ENCODE results near the gene EPB41L1. TPM values are rescaled to one million over a fixed set of nuclear protein-coding genes. Genes with fewer than 3 reads are reported as not detected.
"Not testable (repeated sequence)": the region's sequence is repeated elsewhere in the genome, so short reads cannot be mapped to it uniquely, and the experiment has no call there.

EPB41L1 gene
- total and polyA plus RNA-seq, 8 donors: 33.8 to 80.1 (median 38.7) TPM

GRCh38 chr20:36130390-36130789 is 24.1 kb upstream of the EPB41L1 start:
- intact Hi-C loops (cut with DNase I): loop anchor here in 1 of 2 donors (10.0 kb wide), 1 partner anchor 146 kb away; no protein-coding TSS in a partner anchor
- no peak for DNase-seq

GRCh38 chr20:36132802-36133211 is 21.7 kb upstream of the EPB41L1 start:
- Histone ChIP-seq H3K4me3 (no peak overlapping the region), H3K36me3 (no peaks in the 10 kb centered on the region), H3K27ac (no peak overlapping the region), H3K27me3 (no peaks in the 10 kb centered on the region), H3K4me1 (peaks cover 0 to 5% of the 10 kb centered on the region in 2 donors), H3K9me3 (no peaks in the 10 kb centered on the region)
- ATAC-seq (no peak), DNase-seq (no peak)
- intact Hi-C loops (cut with DNase I): loop anchor here in 1 of 2 donors (10.0 kb wide), 1 partner anchor 148 kb away; no protein-coding TSS in a partner anchor
- no peak for TF ChIP-seq CTCF (IDR thresholded peaks at IDR 0.05)

More at GRCh38 chr20:36130390-36130789, 24.1 kb upstream of the EPB41L1 start:
- Histone ChIP-seq H3K27ac (no peak overlapping the region), H3K4me3 (no peak overlapping the region), H3K36me3 (no peaks in the 10 kb centered on the region), H3K9me3 (no peaks in the 10 kb centered on the region), H3K27me3 (no peaks in the 10 kb centered on the region), H3K4me1 (peaks cover 0 to 5% of the 10 kb centered on the region in 2 donors)
- no peak for TF ChIP-seq CTCF (IDR thresholded peaks at IDR 0.05)
- no peak for ATAC-seq

GRCh38 chr20:36133821-36134220 is 20.7 kb upstream of the EPB41L1 start:
- DNase-seq: no peak

GRCh38 chr20:36135159-36135558 is 19.4 kb upstream of the EPB41L1 start:
- intact Hi-C loops (cut with DNase I): loop anchor here (5.0 to 10.0 kb wide), 2 partner anchors 143 to 150 kb away; no protein-coding TSS in a partner anchor
- TF ChIP-seq CTCF (IDR thresholded peaks at IDR 0.05): no peak
- H3K9me3 ChIP-seq: no peaks in the 10 kb centered on the region
- H3K27me3 ChIP-seq: no peaks in the 10 kb centered on the region
- H3K36me3 ChIP-seq: no peaks in the 10 kb centered on the region
- DNase-seq: no peak
- no peaks in the 10 kb centered on the region for H3K4me1 ChIP-seq
- no peak overlapping the region for H3K27ac ChIP-seq
- ATAC-seq: no peak
- no peak overlapping the region for H3K4me3 ChIP-seq

More at GRCh38 chr20:36133821-36134220, 20.7 kb upstream of the EPB41L1 start:
- no peaks in the 10 kb centered on the region for H3K9me3 ChIP-seq
- no peaks in the 10 kb centered on the region for H3K27me3 ChIP-seq
- no peak overlapping the region for H3K27ac ChIP-seq
- H3K4me1 ChIP-seq: no peaks in the 10 kb centered on the region
- no peak for ATAC-seq
- TF ChIP-seq CTCF (IDR thresholded peaks at IDR 0.05): no peak
- intact Hi-C loops (cut with DNase I): loop anchor here in 1 of 2 donors (10.0 kb wide), 1 partner anchor 149 kb away; no protein-coding TSS in a partner anchor
- H3K36me3 ChIP-seq: no peaks in the 10 kb centered on the region
- H3K4me3 ChIP-seq: no peak overlapping the region

GRCh38 chr20:36135821-36136220 is 18.7 kb upstream of the EPB41L1 start:
- H3K36me3 ChIP-seq: no peaks in the 10 kb centered on the region
- H3K9me3 ChIP-seq: no peaks in the 10 kb centered on the region
- H3K4me1 ChIP-seq: no peaks in the 10 kb centered on the region
- no peak overlapping the region for H3K27ac ChIP-seq
- no peaks in the 10 kb centered on the region for H3K27me3 ChIP-seq
- no peak for ATAC-seq
- no peak for TF ChIP-seq CTCF (IDR thresholded peaks at IDR 0.05)
- no peak for DNase-seq
- no peak overlapping the region for H3K4me3 ChIP-seq
- intact Hi-C loops (cut with DNase I): loop anchor here (5.0 to 10.0 kb wide), 2 partner anchors 144 to 151 kb away; no protein-coding TSS in a partner anchor

- intact Hi-C loops (cut with DNase I): loop anchor here (5.0 to 10.0 kb wide), 2 partner anchors 145 to 153 kb away; no protein-coding TSS in a partner anchor
- H3K9me3 ChIP-seq, H3K27me3 ChIP-seq, H3K36me3 ChIP-seq, H3K4me1 ChIP-seq, DNase-seq, ATAC-seq, H3K27ac ChIP-seq, H3K4me3 ChIP-seq: not testable (repeated sequence)
Observed at GRCh38 chr20:36137313-36137712, 17.2 kb upstream of the EPB41L1 start.
